ENCODE data around the gene MTG1.

MTG1 gene

DNA sequence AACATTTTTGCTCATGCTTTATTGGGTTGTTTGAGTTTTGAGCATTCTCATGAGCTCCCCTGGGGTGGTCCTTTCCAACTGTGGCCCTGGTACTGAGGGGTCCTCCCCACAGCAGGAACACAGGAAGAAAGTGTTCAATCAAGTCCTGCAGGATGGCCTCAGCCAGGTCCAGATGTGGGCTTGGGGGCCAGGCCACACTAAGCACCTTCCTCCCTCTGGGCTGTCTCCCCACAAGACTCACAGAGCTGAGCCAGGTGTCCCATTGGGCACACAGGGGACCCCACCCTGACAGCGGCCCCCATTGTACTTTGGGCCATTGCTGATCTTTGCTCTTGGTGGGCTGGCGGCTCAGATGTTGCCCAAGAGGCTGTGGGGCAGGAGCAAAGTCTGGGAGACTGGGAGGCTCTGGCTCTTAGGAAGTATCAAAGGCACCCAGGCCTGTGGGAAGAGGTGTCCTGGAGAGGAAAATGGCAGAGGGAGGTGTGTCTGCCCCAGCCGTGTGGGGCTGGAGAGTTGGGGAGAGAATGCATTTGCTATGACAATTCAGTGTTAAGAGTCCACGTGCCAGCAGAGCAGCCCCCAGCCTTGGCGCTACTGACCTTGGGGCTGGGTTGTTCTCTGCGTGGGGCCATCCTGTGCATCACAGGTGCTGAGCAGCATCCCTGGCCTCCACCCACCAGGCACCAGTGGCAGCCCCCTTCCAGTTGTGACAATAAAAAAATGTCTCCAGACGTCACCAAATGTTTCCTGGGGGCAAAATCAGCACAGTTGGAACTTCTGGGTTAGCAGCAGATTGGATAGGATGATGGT is 77.5 kb downstream of the MTG1 start:
- no peak for DNase-seq

All from activated CD4-positive, alpha-beta T cell treated with anti-CD3 and anti-CD28 coated beads, Interleukin-2, amount 50 U/mL, for 16 hours (primary cell).